Fibroblast of lung (primary cell): ENCODE data around the gene SLC7A6. TPM values are rescaled to one million over a fixed set of nuclear protein-coding genes. Genes with fewer than 3 reads are reported as not detected.

Source experiments
- DNase-seq, 2 donors: peaks; one replicate each; pipeline versions ENCODE4 v3.0.0 to v3.0.0-alpha.2; 2010; ENCODE audit warnings: low read depth in 2 of 2
- H2AFZ ChIP-seq: 2 replicates; pipeline ENCODE4 v1.5.1; 2012; ENCODE audit warnings: low read length, control low read depth, inconsistent platforms
- H3K27ac ChIP-seq: 2 replicates; pipeline ENCODE4 v1.5.1; 2011; ENCODE audit warnings: low read length, control low read depth; ENCODE audit not compliant: insufficient read depth
- H3K27me3 ChIP-seq: 2 replicates; pipeline ENCODE4 v1.5.1; 2011; ENCODE audit warnings: mild to moderate bottlenecking, low read length; ENCODE audit not compliant: control insufficient read depth, insufficient read depth
- H3K36me3 ChIP-seq: 2 replicates; pipeline ENCODE4 v1.5.1; 2011; ENCODE audit warnings: low read length; ENCODE audit not compliant: control insufficient read depth, insufficient read depth
- H3K4me1 ChIP-seq: 2 replicates; pipeline ENCODE4 v1.5.1; 2011; ENCODE audit warnings: low read length; ENCODE audit not compliant: control insufficient read depth, insufficient read depth; ENCODE audit errors: extremely low read depth
- H3K4me2 ChIP-seq: 2 replicates; pipeline ENCODE4 v1.5.1; 2011; ENCODE audit warnings: low read length, control low read depth; ENCODE audit not compliant: insufficient read depth; ENCODE audit errors: extremely low read depth
- H3K4me3 ChIP-seq, 4 experiments: fragments of 200-600 bp in 1 of 4; sonication (generic) in 1 of 4; replicated peaks in 1 of 4; 2 replicates each; pipeline ENCODE4 v1.5.1; 2011 to 2016; ENCODE audit warnings: low read length in 4 of 4, low read depth in 3 of 4, mild to moderate bottlenecking in 3 of 4, control low read depth in 2 of 4, inconsistent platforms in 1 of 4, mixed read lengths in 1 of 4; ENCODE audit not compliant: insufficient read depth in 1 of 4; ENCODE audit errors: control extremely low read depth in 1 of 4
- H3K79me2 ChIP-seq: 2 replicates; pipeline ENCODE4 v1.5.1; 2012; ENCODE audit warnings: mild to moderate bottlenecking, low read length, inconsistent platforms; ENCODE audit not compliant: control insufficient read depth, insufficient read depth
- H3K9ac ChIP-seq: 2 replicates; pipeline ENCODE4 v1.5.1; 2011; ENCODE audit warnings: mild to moderate bottlenecking, low read length, control low read depth; ENCODE audit not compliant: insufficient read depth
- H3K9me3 ChIP-seq: 2 replicates; pipeline ENCODE4 v1.5.1; 2012; ENCODE audit warnings: low read depth, low read length; ENCODE audit not compliant: control insufficient read depth, insufficient read depth
- H4K20me1 ChIP-seq: 2 replicates; pipeline ENCODE4 v1.5.1; 2011; ENCODE audit warnings: low read length; ENCODE audit not compliant: control insufficient read depth, insufficient read depth; ENCODE audit errors: extremely low read depth
- CTCF ChIP-seq, 2 donors: IDR thresholded peaks in 1 of 2; conservative IDR thresholded peaks in 1 of 2; 1 replicate in 1 of 2; 2 replicates in 1 of 2; pipeline ENCODE4 v1.5.1; 2011 to 2012; ENCODE audit warnings: low read length in 2 of 2, control low read depth in 1 of 2, inconsistent platforms in 1 of 2, low read depth in 1 of 2, mild to moderate bottlenecking in 1 of 2
- EZH2 ChIP-seq: IDR thresholded peaks from 2 replicates; pipeline ENCODE4 v1.5.1; 2012; ENCODE audit warnings: low read length, control low read depth, mild to moderate bottlenecking; ENCODE audit errors: missing control alignments
- polyA plus RNA-seq, 2 donors: library from polyadenylated mRNA; depleted of rRNA in 1 of 2; stranded (reverse) in 1 of 2; unstranded in 1 of 2; fragments of >200 nt; gene quantifications; 2 replicates each; pipeline ENCODE4 v1.2.1, GENCODE V29; 2011 to 2012; ENCODE audit warnings: missing spikeins in 1 of 2
- total RNA-seq: library from RNA; depleted of rRNA; stranded (reverse); fragments of >200 nt; gene quantifications from 2 replicates; pipeline ENCODE4 v1.2.1, GENCODE V29; 2014

The SLC7A6 gene
- total and polyA plus RNA-seq, 2 donors (not counting 1 experiment from before 2014, with no cell fraction given), result 11.9 to 19.0 TPM

- Histone ChIP-seq H2AFZ (no peak overlapping the region), H3K4me3 (no peak overlapping the region), H3K4me2 (no peak overlapping the region), H3K9ac (no peak overlapping the region), H3K4me1 (peaks cover 2% of the 10 kb centered on the region), H3K27me3 (no peaks in the 10 kb centered on the region), H3K9me3 (no peaks in the 10 kb centered on the region), H3K27ac (no peak overlapping the region), H3K79me2 (peaks cover 45% of the 10 kb centered on the region), H3K36me3 (peaks cover 5% of the 10 kb centered on the region), H4K20me1 (no peaks in the 10 kb centered on the region)
- TF ChIP-seq CTCF (conservative IDR thresholded peaks at IDR 0.05 in 1 of 2, IDR thresholded peaks at IDR 0.05 in 1 of 2; ENCODE audit: low read depth in 1 of 2, low read length in 2 of 2) (no peak), EZH2 (no peak)
- no peak for DNase-seq
Measured at GRCh38 chr16:68272507-68273209, 8.3 kb downstream of the SLC7A6 start.

- no peaks in the 10 kb centered on the region for H4K20me1 ChIP-seq
- H3K27me3 ChIP-seq, result no peaks in the 10 kb centered on the region
- DNase-seq, result no peak
- H3K79me2 ChIP-seq, result peaks cover 37% of the 10 kb centered on the region
- H3K9ac ChIP-seq, result no peak overlapping the region
- TF ChIP-seq EZH2, result no peak
- TF ChIP-seq CTCF (conservative IDR thresholded peaks at IDR 0.05 in 1 of 2, IDR thresholded peaks at IDR 0.05 in 1 of 2; ENCODE audit: low read depth in 1 of 2, low read length in 2 of 2), result no peak
- H3K36me3 ChIP-seq, result peaks cover 5% of the 10 kb centered on the region
- H2AFZ ChIP-seq, result no peak overlapping the region
- no peaks in the 10 kb centered on the region for H3K4me1 ChIP-seq
- H3K4me2 ChIP-seq, result no peak overlapping the region
- no peak overlapping the region for H3K27ac ChIP-seq
- H3K4me3 ChIP-seq, result no peak overlapping the region
- no peaks in the 10 kb centered on the region for H3K9me3 ChIP-seq
Measured at GRCh38 chr16:68273459-68273858, 9.1 kb downstream of the SLC7A6 start.

- Histone ChIP-seq H3K27ac (no peak overlapping the region), H3K36me3 (peaks cover 5% of the 10 kb centered on the region), H3K9ac (no peak overlapping the region), H3K79me2 (peaks cover 35% of the 10 kb centered on the region), H3K4me1 (no peaks in the 10 kb centered on the region), H2AFZ (no peak overlapping the region), H3K4me2 (no peak overlapping the region), H3K9me3 (no peaks in the 10 kb centered on the region), H3K27me3 (no peaks in the 10 kb centered on the region), H3K4me3 (no peak overlapping the region), H4K20me1 (no peaks in the 10 kb centered on the region)
- no peak for DNase-seq
- no peak for TF ChIP-seq EZH2
- TF ChIP-seq CTCF (conservative IDR thresholded peaks at IDR 0.05 in 1 of 2, IDR thresholded peaks at IDR 0.05 in 1 of 2; ENCODE audit: low read depth in 1 of 2, low read length in 2 of 2), result no peak
Measured at GRCh38 chr16:68273896-68274295, 9.6 kb downstream of the SLC7A6 start.
